ENCODE data around the gene MS4A12. TPM values are rescaled to one million over a fixed set of nuclear protein-coding genes. Genes with fewer than 3 reads are reported as not detected.
"Not testable (repeated sequence)": the region's sequence is repeated elsewhere in the genome, so short reads cannot be mapped to it uniquely, and the experiment has no call there.

MS4A12 gene
- total and polyA plus RNA-seq, 2 donors, result 0.05 to 0.39 TPM

- H3K27ac ChIP-seq (ENCODE audit: low read depth in 1 of 2, low read length in 1 of 2), result no peak overlapping the region
- H3K27me3 ChIP-seq (ENCODE audit: control insufficient read depth in 2 of 2, insufficient read depth in 1 of 2, low read length in 1 of 2), result no peaks in the 10 kb centered on the region
- no peaks in the 10 kb centered on the region for H3K4me1 ChIP-seq (ENCODE audit: control insufficient read depth in 2 of 2, insufficient read depth in 2 of 2, low read length in 2 of 2)
- no peaks in the 10 kb centered on the region for H3K9me3 ChIP-seq (ENCODE audit: control insufficient read depth in 2 of 2, insufficient read depth in 1 of 2, low read length in 1 of 2)
- H3K4me3 ChIP-seq (ENCODE audit: low read length in 2 of 2), result no peak overlapping the region
- WGBS, result 77% methylated on average over 3 of the region's 3 CpGs
- DNase-seq (ENCODE audit: low read depth in 6 of 9, low spot score in 9 of 9), result no peak
- no peaks in the 10 kb centered on the region for H3K36me3 ChIP-seq (ENCODE audit: control insufficient read depth in 2 of 2, insufficient read depth in 2 of 2, low read length in 1 of 2)
Measured at GRCh38 chr11:60504219-60504905, 11.8 kb downstream of the MS4A12 start.

DNA sequence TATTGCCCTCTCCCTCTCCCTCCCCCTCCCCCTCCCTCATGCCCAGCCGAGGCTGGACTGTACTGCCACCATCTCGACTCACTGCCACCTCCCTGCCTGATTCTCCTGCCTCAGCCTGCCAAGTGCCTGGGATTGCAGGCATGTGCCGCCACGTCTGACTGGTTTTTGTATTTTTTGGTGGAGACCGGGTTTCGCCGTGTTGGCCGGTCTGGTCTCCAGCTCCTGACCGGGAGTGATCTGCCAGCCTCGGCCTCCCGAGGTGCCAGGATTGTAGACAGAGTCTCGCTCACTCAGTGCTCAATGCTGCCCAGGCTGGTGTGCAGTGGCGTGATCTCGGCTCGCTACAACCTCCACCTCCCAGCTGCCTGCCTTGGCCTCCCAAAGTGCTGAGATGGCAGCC, 17.0 kb downstream of the MS4A12 start:
- H3K27me3 ChIP-seq (ENCODE audit: control insufficient read depth in 2 of 2, insufficient read depth in 1 of 2, low read length in 1 of 2); H3K9me3 ChIP-seq (ENCODE audit: control insufficient read depth in 2 of 2, insufficient read depth in 1 of 2, low read length in 1 of 2); DNase-seq (ENCODE audit: low read depth in 6 of 9, low spot score in 9 of 9); H3K4me3 ChIP-seq (ENCODE audit: low read length in 2 of 2); H3K36me3 ChIP-seq (ENCODE audit: control insufficient read depth in 2 of 2, insufficient read depth in 2 of 2, low read length in 1 of 2); H3K4me1 ChIP-seq (ENCODE audit: control insufficient read depth in 2 of 2, insufficient read depth in 2 of 2, low read length in 2 of 2); H3K27ac ChIP-seq (ENCODE audit: low read depth in 1 of 2, low read length in 1 of 2): not testable (repeated sequence)
- 85% methylated on average over 15 of the region's 15 CpGs for WGBS

- H3K27me3 ChIP-seq (ENCODE audit: control insufficient read depth in 2 of 2, insufficient read depth in 1 of 2, low read length in 1 of 2); H3K27ac ChIP-seq (ENCODE audit: low read depth in 1 of 2, low read length in 1 of 2); H3K4me1 ChIP-seq (ENCODE audit: control insufficient read depth in 2 of 2, insufficient read depth in 2 of 2, low read length in 2 of 2); H3K36me3 ChIP-seq (ENCODE audit: control insufficient read depth in 2 of 2, insufficient read depth in 2 of 2, low read length in 1 of 2); DNase-seq (ENCODE audit: low read depth in 6 of 9, low spot score in 9 of 9); H3K9me3 ChIP-seq (ENCODE audit: control insufficient read depth in 2 of 2, insufficient read depth in 1 of 2, low read length in 1 of 2); H3K4me3 ChIP-seq (ENCODE audit: low read length in 2 of 2): not testable (repeated sequence)
- 96% methylated on average over 28 of the region's 28 CpGs for WGBS
Measured at GRCh38 chr11:60510209-60510608, 17.6 kb downstream of the MS4A12 start.

DNA sequence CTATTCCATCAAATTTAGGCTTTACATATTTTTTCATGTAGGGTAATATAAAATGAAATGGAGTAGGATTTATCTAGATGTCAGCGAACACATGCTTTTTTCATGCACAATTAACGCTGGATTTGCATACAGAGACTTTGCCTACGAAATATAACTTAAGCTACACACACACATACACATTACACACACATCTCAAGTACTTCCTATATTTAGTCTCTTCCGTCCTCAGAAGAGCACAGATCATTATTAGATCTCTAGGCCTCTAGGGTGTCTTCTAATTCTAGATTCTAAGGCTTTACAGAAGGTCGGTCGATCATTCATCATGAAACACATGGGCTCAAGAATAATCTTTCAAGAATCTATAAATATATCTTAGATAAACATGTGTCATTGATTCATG, 18.8 kb downstream of the MS4A12 start:
- Histone ChIP-seq H3K36me3 (ENCODE audit: control insufficient read depth in 2 of 2, insufficient read depth in 2 of 2, low read length in 1 of 2) (no peaks in the 10 kb centered on the region), H3K4me1 (ENCODE audit: control insufficient read depth in 2 of 2, insufficient read depth in 2 of 2, low read length in 2 of 2) (no peaks in the 10 kb centered on the region), H3K9me3 (ENCODE audit: control insufficient read depth in 2 of 2, insufficient read depth in 1 of 2, low read length in 1 of 2) (no peaks in the 10 kb centered on the region), H3K27ac (ENCODE audit: low read depth in 1 of 2, low read length in 1 of 2) (no peak overlapping the region), H3K27me3 (ENCODE audit: control insufficient read depth in 2 of 2, insufficient read depth in 1 of 2, low read length in 1 of 2) (no peaks in the 10 kb centered on the region), H3K4me3 (ENCODE audit: low read length in 2 of 2) (no peak overlapping the region)
- 76% methylated on average over 6 of the region's 6 CpGs for WGBS
- no peak for DNase-seq (ENCODE audit: low read depth in 6 of 9, low spot score in 9 of 9)

- DNase-seq (ENCODE audit: low read depth in 6 of 9, low spot score in 9 of 9), result no peak
- H3K27ac ChIP-seq (ENCODE audit: low read depth in 1 of 2, low read length in 1 of 2), result no peak overlapping the region
- no peaks in the 10 kb centered on the region for H3K4me1 ChIP-seq (ENCODE audit: control insufficient read depth in 2 of 2, insufficient read depth in 2 of 2, low read length in 2 of 2)
- 91% methylated on average over 3 of the region's 3 CpGs for WGBS
- H3K36me3 ChIP-seq (ENCODE audit: control insufficient read depth in 2 of 2, insufficient read depth in 2 of 2, low read length in 1 of 2), result no peaks in the 10 kb centered on the region
- no peak overlapping the region for H3K4me3 ChIP-seq (ENCODE audit: low read length in 2 of 2)
- no peaks in the 10 kb centered on the region for H3K9me3 ChIP-seq (ENCODE audit: control insufficient read depth in 2 of 2, insufficient read depth in 1 of 2, low read length in 1 of 2)
- no peaks in the 10 kb centered on the region for H3K27me3 ChIP-seq (ENCODE audit: control insufficient read depth in 2 of 2, insufficient read depth in 1 of 2, low read length in 1 of 2)
Measured at GRCh38 chr11:60512651-60513225, 20.2 kb downstream of the MS4A12 start.

DNA sequence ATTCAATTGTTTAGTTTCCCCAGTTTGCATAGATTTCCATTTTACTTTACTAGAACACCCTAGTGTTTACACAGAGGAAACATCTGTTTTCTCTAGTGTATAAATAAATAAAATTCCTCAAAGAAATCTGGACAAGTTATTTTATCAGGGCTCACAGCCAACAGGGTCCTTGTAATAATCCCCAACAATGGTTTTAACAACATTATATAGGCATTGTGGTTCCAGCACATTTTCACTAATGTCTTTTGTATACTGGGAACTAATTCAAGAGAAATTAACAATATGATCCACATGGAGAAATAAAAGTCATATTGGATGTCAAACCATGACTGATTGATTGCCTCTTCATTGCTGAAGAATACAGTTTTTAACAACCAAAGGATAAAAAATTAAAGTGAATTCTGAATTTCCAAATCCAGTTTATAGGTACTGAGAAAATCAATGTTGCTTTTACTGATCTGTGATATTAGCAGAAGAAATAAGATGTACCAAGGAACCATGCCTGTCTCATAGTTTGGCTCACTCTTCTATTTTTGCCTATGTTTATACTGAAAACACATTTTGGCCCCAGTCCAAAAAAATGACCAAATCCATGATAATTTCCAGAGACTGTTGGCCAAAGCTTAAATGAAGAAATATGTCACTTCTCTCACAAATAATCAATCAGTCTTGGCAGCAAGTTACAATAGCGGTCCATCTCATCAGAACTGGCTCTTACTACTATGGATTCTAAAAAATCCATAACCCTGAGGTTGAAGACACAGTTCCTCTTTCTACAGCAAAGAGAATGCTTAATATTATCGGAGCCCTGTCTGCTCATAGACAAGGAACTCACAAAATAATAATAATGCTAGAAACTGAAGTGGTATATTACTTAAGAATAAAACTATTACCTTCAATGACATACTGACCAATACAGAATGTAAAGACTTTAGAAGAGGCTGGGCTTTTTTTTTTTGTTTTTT, 21.2 kb downstream of the MS4A12 start:
- Histone ChIP-seq H3K27ac (ENCODE audit: low read depth in 1 of 2, low read length in 1 of 2) (no peak overlapping the region), H3K27me3 (ENCODE audit: control insufficient read depth in 2 of 2, insufficient read depth in 1 of 2, low read length in 1 of 2) (no peaks in the 10 kb centered on the region), H3K4me3 (ENCODE audit: low read length in 2 of 2) (no peak overlapping the region), H3K9me3 (ENCODE audit: control insufficient read depth in 2 of 2, insufficient read depth in 1 of 2, low read length in 1 of 2) (no peaks in the 10 kb centered on the region), H3K36me3 (ENCODE audit: control insufficient read depth in 2 of 2, insufficient read depth in 2 of 2, low read length in 1 of 2) (no peaks in the 10 kb centered on the region), H3K4me1 (ENCODE audit: control insufficient read depth in 2 of 2, insufficient read depth in 2 of 2, low read length in 2 of 2) (no peaks in the 10 kb centered on the region)
- no peak for DNase-seq (ENCODE audit: low read depth in 6 of 9, low spot score in 9 of 9)
- 69% methylated on average over 2 of the region's 2 CpGs for WGBS

- Histone ChIP-seq H3K27ac (ENCODE audit: low read depth in 1 of 2, low read length in 1 of 2) (no peak within 1 kb of the TSS), H3K4me1 (ENCODE audit: control insufficient read depth in 2 of 2, insufficient read depth in 2 of 2, low read length in 2 of 2) (no peaks in the 10 kb centered on the region), H3K9me3 (ENCODE audit: control insufficient read depth in 2 of 2, insufficient read depth in 1 of 2, low read length in 1 of 2) (no peaks in the 10 kb centered on the region), H3K4me3 (ENCODE audit: low read length in 2 of 2) (no peak within 1 kb of the TSS), H3K27me3 (ENCODE audit: control insufficient read depth in 2 of 2, insufficient read depth in 1 of 2, low read length in 1 of 2) (no peaks in the 10 kb centered on the region), H3K36me3 (ENCODE audit: control insufficient read depth in 2 of 2, insufficient read depth in 2 of 2, low read length in 1 of 2) (no peaks in the 10 kb centered on the region)
- WGBS, result 98% methylated on average over 29 of the region's 29 CpGs
- no peak for DNase-seq (ENCODE audit: low read depth in 6 of 9, low spot score in 9 of 9)
Measured at GRCh38 chr11:60515144-60515855, 22.7 kb downstream of the MS4A12 start, which contains the start of gene MS4A13. MS4A13 (plus strand) TSS chr11:60515392; CDS start chr11:60518084, 2,692 bp downstream.

- Histone ChIP-seq H3K4me1 (ENCODE audit: control insufficient read depth in 2 of 2, insufficient read depth in 2 of 2, low read length in 2 of 2) (no peaks in the 10 kb centered on the region), H3K9me3 (ENCODE audit: control insufficient read depth in 2 of 2, insufficient read depth in 1 of 2, low read length in 1 of 2) (no peaks in the 10 kb centered on the region), H3K36me3 (ENCODE audit: control insufficient read depth in 2 of 2, insufficient read depth in 2 of 2, low read length in 1 of 2) (no peaks in the 10 kb centered on the region), H3K4me3 (ENCODE audit: low read length in 2 of 2) (no peak overlapping the region), H3K27ac (ENCODE audit: low read depth in 1 of 2, low read length in 1 of 2) (no peak overlapping the region), H3K27me3 (ENCODE audit: control insufficient read depth in 2 of 2, insufficient read depth in 1 of 2, low read length in 1 of 2) (no peaks in the 10 kb centered on the region)
- 91% methylated on average over 1 of the region's 1 CpG for WGBS
- no peak for DNase-seq (ENCODE audit: low read depth in 6 of 9, low spot score in 9 of 9)
Measured at GRCh38 chr11:60528465-60528864, 35.9 kb downstream of the MS4A12 start.
